Measurements from ENCODE around the gene PHF12.

The PHF12 gene

GRCh38 chr17:28887871-28888471 is 63.3 kb downstream of the PHF12 start:
- no peak overlapping the region for H3K4me3 ChIP-seq (ENCODE audit: low read depth, low read length)
- TF ChIP-seq CTCF (IDR thresholded peaks at IDR 0.05; ENCODE audit: low read depth, low read length): no peak

- no peak for TF ChIP-seq CTCF (IDR thresholded peaks at IDR 0.05; ENCODE audit: low read depth, low read length)
These were observed 65.4 kb downstream of the PHF12 start for GRCh38 chr17:28885951-28886350.

GRCh38 chr17:28885363-28885762 is 66.0 kb downstream of the PHF12 start:
- TF ChIP-seq CTCF (IDR thresholded peaks at IDR 0.05; ENCODE audit: low read depth, low read length): no peak
- H3K4me3 ChIP-seq (ENCODE audit: low read depth, low read length): no peak overlapping the region

More at GRCh38 chr17:28885951-28886350, 65.4 kb downstream of the PHF12 start:
- H3K4me3 ChIP-seq (ENCODE audit: low read depth, low read length): no peak overlapping the region

- no peak overlapping the region for H3K4me3 ChIP-seq (ENCODE audit: low read depth, low read length)
These were observed 67.2 kb downstream of the PHF12 start for GRCh38 chr17:28883967-28884702.

GRCh38 chr17:28882154-28882895 is 69.0 kb downstream of the PHF12 start:
- TF ChIP-seq CTCF (IDR thresholded peaks at IDR 0.05; ENCODE audit: low read depth, low read length): no peak
- no peak overlapping the region for H3K4me3 ChIP-seq (ENCODE audit: low read depth, low read length)

More at GRCh38 chr17:28883967-28884702, 67.2 kb downstream of the PHF12 start:
- TF ChIP-seq CTCF (IDR thresholded peaks at IDR 0.05; ENCODE audit: low read depth, low read length): no peak

GRCh38 chr17:28881533-28882056 is 69.7 kb downstream of the PHF12 start:
- no peak overlapping the region for H3K4me3 ChIP-seq (ENCODE audit: low read depth, low read length)
- TF ChIP-seq CTCF (IDR thresholded peaks at IDR 0.05; ENCODE audit: low read depth, low read length): no peak

Measured in WI38 (cell line).